Panc1 (cell line): ENCODE data around the gene TRAPPC12.

Experiments used
- POLR2AphosphoS5 ChIP-seq: IDR thresholded peaks from 2 replicates; pipeline ENCODE4 v1.6.1; 2012; ENCODE audit warnings: mild to moderate bottlenecking, low read depth, low read length, moderate library complexity
- SIN3A ChIP-seq: IDR thresholded peaks from 2 replicates; pipeline ENCODE4 v1.6.1; 2012; ENCODE audit warnings: low read depth, mild to moderate bottlenecking, low read length, moderate library complexity, borderline replicate concordance; ENCODE audit not compliant: insufficient read depth
- TCF7L2 ChIP-seq: IDR thresholded peaks from 2 replicates; pipeline ENCODE4 v1.6.1; 2011; ENCODE audit warnings: mild to moderate bottlenecking, low read depth, low read length, inconsistent platforms
- TF ChIP-seq, protein P1 (sequence below): fragments of 450-650 bp; IDR thresholded peaks from 2 replicates; pipeline ENCODE4 v1.5.1; 2017; ENCODE audit warnings: mild to moderate bottlenecking
- TF ChIP-seq, protein P2 (sequence below), 2 experiments: IDR thresholded peaks; 2 replicates each; pipeline ENCODE4 v1.6.1; 2011 to 2012; ENCODE audit warnings: low read depth in 2 of 2, control low read depth in 1 of 2, low read length in 1 of 2, mild to moderate bottlenecking in 1 of 2, moderate library complexity in 1 of 2; ENCODE audit not compliant: insufficient read depth in 1 of 2

DNA sequence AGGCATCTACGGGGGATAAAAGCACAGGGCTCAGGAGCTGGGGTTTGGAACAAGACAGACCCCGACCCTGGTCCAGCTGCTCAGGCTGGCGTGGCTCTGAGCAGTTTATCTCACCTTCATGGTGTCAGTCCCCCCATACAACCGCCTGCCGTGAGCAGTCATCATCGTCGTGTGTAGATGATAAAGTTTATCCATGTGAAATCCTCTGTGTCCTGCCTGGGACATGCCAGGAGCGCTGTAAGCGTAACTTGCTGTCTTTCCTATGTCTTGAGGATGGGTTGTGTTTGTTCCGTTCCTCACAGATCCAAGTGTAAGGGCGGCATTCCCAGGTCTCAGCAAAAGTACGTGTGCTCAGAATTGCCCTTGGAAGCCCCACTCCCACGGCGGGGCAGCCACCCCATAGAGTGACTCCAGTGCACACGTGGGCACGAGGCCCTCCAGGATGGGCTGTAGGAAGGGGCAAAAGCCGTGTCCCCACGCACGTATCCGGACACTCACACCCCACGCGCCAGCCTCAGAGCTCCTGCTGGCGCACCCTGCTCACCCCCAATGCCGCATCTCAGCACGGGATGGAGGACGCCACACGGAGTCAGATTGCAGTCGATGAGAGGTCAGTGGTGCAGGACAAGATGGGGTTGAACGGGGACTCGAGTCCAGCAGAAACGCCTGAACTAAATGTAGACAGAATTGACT, 88.9 kb downstream of the TRAPPC12 start:
- TF ChIP-seq, protein P1, sequence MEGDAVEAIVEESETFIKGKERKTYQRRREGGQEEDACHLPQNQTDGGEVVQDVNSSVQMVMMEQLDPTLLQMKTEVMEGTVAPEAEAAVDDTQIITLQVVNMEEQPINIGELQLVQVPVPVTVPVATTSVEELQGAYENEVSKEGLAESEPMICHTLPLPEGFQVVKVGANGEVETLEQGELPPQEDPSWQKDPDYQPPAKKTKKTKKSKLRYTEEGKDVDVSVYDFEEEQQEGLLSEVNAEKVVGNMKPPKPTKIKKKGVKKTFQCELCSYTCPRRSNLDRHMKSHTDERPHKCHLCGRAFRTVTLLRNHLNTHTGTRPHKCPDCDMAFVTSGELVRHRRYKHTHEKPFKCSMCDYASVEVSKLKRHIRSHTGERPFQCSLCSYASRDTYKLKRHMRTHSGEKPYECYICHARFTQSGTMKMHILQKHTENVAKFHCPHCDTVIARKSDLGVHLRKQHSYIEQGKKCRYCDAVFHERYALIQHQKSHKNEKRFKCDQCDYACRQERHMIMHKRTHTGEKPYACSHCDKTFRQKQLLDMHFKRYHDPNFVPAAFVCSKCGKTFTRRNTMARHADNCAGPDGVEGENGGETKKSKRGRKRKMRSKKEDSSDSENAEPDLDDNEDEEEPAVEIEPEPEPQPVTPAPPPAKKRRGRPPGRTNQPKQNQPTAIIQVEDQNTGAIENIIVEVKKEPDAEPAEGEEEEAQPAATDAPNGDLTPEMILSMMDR, result no peak
- TF ChIP-seq POLR2AphosphoS5, result no peak
- TF ChIP-seq, protein P2, sequence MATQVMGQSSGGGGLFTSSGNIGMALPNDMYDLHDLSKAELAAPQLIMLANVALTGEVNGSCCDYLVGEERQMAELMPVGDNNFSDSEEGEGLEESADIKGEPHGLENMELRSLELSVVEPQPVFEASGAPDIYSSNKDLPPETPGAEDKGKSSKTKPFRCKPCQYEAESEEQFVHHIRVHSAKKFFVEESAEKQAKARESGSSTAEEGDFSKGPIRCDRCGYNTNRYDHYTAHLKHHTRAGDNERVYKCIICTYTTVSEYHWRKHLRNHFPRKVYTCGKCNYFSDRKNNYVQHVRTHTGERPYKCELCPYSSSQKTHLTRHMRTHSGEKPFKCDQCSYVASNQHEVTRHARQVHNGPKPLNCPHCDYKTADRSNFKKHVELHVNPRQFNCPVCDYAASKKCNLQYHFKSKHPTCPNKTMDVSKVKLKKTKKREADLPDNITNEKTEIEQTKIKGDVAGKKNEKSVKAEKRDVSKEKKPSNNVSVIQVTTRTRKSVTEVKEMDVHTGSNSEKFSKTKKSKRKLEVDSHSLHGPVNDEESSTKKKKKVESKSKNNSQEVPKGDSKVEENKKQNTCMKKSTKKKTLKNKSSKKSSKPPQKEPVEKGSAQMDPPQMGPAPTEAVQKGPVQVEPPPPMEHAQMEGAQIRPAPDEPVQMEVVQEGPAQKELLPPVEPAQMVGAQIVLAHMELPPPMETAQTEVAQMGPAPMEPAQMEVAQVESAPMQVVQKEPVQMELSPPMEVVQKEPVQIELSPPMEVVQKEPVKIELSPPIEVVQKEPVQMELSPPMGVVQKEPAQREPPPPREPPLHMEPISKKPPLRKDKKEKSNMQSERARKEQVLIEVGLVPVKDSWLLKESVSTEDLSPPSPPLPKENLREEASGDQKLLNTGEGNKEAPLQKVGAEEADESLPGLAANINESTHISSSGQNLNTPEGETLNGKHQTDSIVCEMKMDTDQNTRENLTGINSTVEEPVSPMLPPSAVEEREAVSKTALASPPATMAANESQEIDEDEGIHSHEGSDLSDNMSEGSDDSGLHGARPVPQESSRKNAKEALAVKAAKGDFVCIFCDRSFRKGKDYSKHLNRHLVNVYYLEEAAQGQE (IDR thresholded peaks at IDR 0.05; ENCODE audit: insufficient read depth in 1 of 2, low read depth in 2 of 2, low read length in 1 of 2), result no peak
- no peak for TF ChIP-seq SIN3A
- no peak for TF ChIP-seq TCF7L2
